Measurements from ENCODE around the gene CTNNA1.

CTNNA1 gene

GRCh38 chr5:138929571-138929955 lies 176.3 kb downstream of the CTNNA1 start:
- Histone ChIP-seq H3K27me3 (ENCODE audit: control insufficient read depth, insufficient read depth, low read length) (no peaks in the 10 kb centered on the region), H3K9ac (ENCODE audit: low read depth, low read length) (no peak overlapping the region), H3K4me3 (ENCODE audit: low read depth, low read length) (no peak overlapping the region), H3K9me3 (ENCODE audit: control insufficient read depth, insufficient read depth, low read length) (no peaks in the 10 kb centered on the region), H3K36me3 (ENCODE audit: control insufficient read depth, insufficient read depth, low read length) (peaks cover 72% of the 10 kb centered on the region), H3K4me1 (ENCODE audit: control insufficient read depth, insufficient read depth, low read length) (no peaks in the 10 kb centered on the region)

DNA sequence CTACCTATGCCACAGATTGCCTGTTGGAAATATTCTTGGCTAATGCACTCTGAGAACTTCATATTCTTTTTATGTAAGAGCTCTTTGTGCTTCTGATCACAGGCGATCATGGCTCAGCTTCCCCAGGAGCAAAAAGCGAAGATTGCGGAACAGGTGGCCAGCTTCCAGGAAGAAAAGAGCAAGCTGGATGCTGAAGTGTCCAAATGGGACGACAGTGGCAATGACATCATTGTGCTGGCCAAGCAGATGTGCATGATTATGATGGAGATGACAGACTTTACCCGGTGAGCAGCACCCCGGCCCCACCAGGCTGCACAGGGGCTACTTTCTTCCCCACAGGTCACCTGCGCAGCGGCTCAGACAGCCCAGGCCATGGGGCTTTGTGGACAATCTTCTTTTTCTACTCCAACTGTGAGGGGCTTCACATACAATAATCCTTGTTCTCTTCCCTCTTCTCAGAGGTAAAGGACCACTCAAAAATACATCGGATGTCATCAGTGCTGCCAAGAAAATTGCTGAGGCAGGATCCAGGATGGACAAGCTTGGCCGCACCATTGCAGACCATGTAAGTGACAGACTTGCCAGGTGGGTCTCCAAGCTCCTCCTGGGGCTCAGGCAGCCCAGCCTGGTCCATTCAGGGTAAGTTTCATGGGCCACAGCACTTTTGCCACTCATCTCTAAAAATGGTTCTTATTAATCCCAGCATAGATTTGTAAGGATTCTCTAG lies 177.3 kb downstream of the CTNNA1 start:
- Histone ChIP-seq H3K4me3 (ENCODE audit: low read depth, low read length) (no peak overlapping the region), H3K36me3 (ENCODE audit: control insufficient read depth, insufficient read depth, low read length) (peaks cover 71% of the 10 kb centered on the region), H3K9me3 (ENCODE audit: control insufficient read depth, insufficient read depth, low read length) (no peaks in the 10 kb centered on the region), H3K27me3 (ENCODE audit: control insufficient read depth, insufficient read depth, low read length) (no peaks in the 10 kb centered on the region), H3K4me1 (ENCODE audit: control insufficient read depth, insufficient read depth, low read length) (no peaks in the 10 kb centered on the region), H3K9ac (ENCODE audit: low read depth, low read length) (no peak overlapping the region)

- H3K9me3 ChIP-seq (ENCODE audit: control insufficient read depth, insufficient read depth, low read length), result no peaks in the 10 kb centered on the region
- no peak overlapping the region for H3K4me3 ChIP-seq (ENCODE audit: low read depth, low read length)
- no peaks in the 10 kb centered on the region for H3K4me1 ChIP-seq (ENCODE audit: control insufficient read depth, insufficient read depth, low read length)
- H3K27me3 ChIP-seq (ENCODE audit: control insufficient read depth, insufficient read depth, low read length), result no peaks in the 10 kb centered on the region
- H3K9ac ChIP-seq (ENCODE audit: low read depth, low read length), result no peak overlapping the region
- H3K36me3 ChIP-seq (ENCODE audit: control insufficient read depth, insufficient read depth, low read length), result peaks cover 57% of the 10 kb centered on the region
These were observed 179.1 kb downstream of the CTNNA1 start for GRCh38 chr5:138932171-138932810.

- Histone ChIP-seq H3K27me3 (ENCODE audit: control insufficient read depth, insufficient read depth, low read length) (no peaks in the 10 kb centered on the region), H3K9ac (ENCODE audit: low read depth, low read length) (no peak overlapping the region), H3K4me3 (ENCODE audit: low read depth, low read length) (no peak overlapping the region), H3K4me1 (ENCODE audit: control insufficient read depth, insufficient read depth, low read length) (peaks cover 4% of the 10 kb centered on the region), H3K36me3 (ENCODE audit: control insufficient read depth, insufficient read depth, low read length) (peaks cover 54% of the 10 kb centered on the region), H3K9me3 (ENCODE audit: control insufficient read depth, insufficient read depth, low read length) (no peaks in the 10 kb centered on the region)
These were observed 180.5 kb downstream of the CTNNA1 start for GRCh38 chr5:138933522-138934290.

DNA sequence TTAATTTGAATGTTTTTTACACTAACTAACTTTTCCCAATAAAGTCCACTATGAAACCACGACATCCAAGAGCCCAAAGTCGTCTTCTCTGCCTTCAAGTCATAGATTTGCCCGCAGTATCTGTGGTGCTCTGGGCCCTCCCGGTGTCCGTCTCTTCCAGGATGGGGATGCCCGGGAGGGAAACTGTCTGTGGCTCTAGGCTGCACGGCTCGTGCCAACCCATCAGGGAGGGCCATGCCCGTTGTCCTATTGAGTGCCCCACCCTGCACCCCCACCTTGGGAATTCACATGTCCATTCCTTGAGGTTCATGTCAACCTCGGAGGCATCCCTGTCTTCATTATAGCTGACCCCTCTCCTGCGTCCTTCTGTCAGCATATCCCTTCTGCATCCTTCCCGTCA lies 181.7 kb downstream of the CTNNA1 start:
- Histone ChIP-seq H3K9me3 (ENCODE audit: control insufficient read depth, insufficient read depth, low read length) (no peaks in the 10 kb centered on the region), H3K9ac (ENCODE audit: low read depth, low read length) (no peak overlapping the region), H3K4me1 (ENCODE audit: control insufficient read depth, insufficient read depth, low read length) (peaks cover 9% of the 10 kb centered on the region), H3K27me3 (ENCODE audit: control insufficient read depth, insufficient read depth, low read length) (no peaks in the 10 kb centered on the region), H3K4me3 (ENCODE audit: low read depth, low read length) (no peak overlapping the region), H3K36me3 (ENCODE audit: control insufficient read depth, insufficient read depth, low read length) (peaks cover 47% of the 10 kb centered on the region)

GRCh38 chr5:138935466-138935865 lies 182.2 kb downstream of the CTNNA1 start:
- Histone ChIP-seq H3K9ac (ENCODE audit: low read depth, low read length) (no peak overlapping the region), H3K4me3 (ENCODE audit: low read depth, low read length) (no peak overlapping the region), H3K9me3 (ENCODE audit: control insufficient read depth, insufficient read depth, low read length) (no peaks in the 10 kb centered on the region), H3K36me3 (ENCODE audit: control insufficient read depth, insufficient read depth, low read length) (peaks cover 43% of the 10 kb centered on the region), H3K27me3 (ENCODE audit: control insufficient read depth, insufficient read depth, low read length) (no peaks in the 10 kb centered on the region), H3K4me1 (ENCODE audit: control insufficient read depth, insufficient read depth, low read length) (peaks cover 9% of the 10 kb centered on the region)

GRCh38 chr5:138936225-138936967 lies 183.2 kb downstream of the CTNNA1 start:
- Histone ChIP-seq H3K9me3 (ENCODE audit: control insufficient read depth, insufficient read depth, low read length) (no peaks in the 10 kb centered on the region), H3K9ac (ENCODE audit: low read depth, low read length) (no peak overlapping the region), H3K4me3 (ENCODE audit: low read depth, low read length) (no peak overlapping the region), H3K4me1 (ENCODE audit: control insufficient read depth, insufficient read depth, low read length) (peaks cover 9% of the 10 kb centered on the region), H3K27me3 (ENCODE audit: control insufficient read depth, insufficient read depth, low read length) (no peaks in the 10 kb centered on the region), H3K36me3 (ENCODE audit: control insufficient read depth, insufficient read depth, low read length) (peaks cover 34% of the 10 kb centered on the region)

- Histone ChIP-seq H3K36me3 (ENCODE audit: control insufficient read depth, insufficient read depth, low read length) (peaks cover 30% of the 10 kb centered on the region), H3K27me3 (ENCODE audit: control insufficient read depth, insufficient read depth, low read length) (no peaks in the 10 kb centered on the region), H3K4me1 (ENCODE audit: control insufficient read depth, insufficient read depth, low read length) (peaks cover 9% of the 10 kb centered on the region), H3K4me3 (ENCODE audit: low read depth, low read length) (no peak overlapping the region), H3K9me3 (ENCODE audit: control insufficient read depth, insufficient read depth, low read length) (no peaks in the 10 kb centered on the region), H3K9ac (ENCODE audit: low read depth, low read length) (no peak overlapping the region)
These were observed 183.7 kb downstream of the CTNNA1 start for GRCh38 chr5:138936968-138937345.

DNA sequence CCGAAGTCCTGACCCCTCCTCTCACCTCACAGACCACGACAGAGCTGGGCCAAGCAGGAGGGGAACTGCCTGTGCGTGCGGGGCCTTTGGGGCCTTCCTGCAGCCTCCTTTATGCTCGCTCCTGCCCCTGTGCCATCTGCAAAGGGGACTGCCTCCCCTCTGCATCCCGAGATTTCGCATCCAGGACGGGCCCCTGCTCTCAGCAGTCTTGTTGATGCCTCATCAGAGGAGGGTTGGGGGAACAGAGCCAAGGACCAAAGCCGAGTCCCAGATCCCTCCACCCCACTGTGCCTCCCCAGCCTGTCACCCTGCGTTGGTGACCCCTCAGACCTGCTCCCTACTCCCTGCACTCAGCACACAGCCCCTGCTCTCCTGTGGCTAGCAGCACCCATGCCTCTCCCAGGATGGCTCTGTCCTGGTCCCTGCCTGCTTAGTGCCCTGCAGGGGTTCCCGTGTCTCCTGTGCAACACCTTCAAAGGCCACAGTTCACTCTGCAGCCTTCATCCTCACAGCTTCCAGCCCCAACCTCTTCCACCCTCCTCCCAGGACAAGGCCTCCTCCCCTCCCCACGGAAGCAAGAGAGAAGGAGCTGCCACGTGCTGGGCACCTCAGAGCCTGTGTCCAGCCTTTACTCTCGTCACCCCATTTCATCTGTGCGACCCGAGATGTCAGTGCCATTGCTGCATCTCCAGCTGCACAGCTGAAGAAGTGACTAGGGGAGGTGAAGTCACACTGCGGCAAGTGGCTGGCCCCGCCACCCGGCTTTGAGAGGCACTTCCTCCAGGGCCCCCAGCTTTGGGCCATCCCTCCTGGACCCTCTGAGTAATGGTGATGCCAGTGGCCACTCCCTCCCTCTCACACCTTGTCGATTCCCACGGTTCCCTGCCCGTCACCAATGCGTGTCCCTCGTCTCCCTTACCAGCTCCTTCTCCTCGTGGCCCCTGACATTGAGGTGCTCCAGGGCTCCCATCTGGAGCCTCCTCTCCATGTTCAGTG lies 184.5 kb downstream of the CTNNA1 start:
- no peaks in the 10 kb centered on the region for H3K27me3 ChIP-seq (ENCODE audit: control insufficient read depth, insufficient read depth, low read length)
- no peaks in the 10 kb centered on the region for H3K9me3 ChIP-seq (ENCODE audit: control insufficient read depth, insufficient read depth, low read length)
- no peak overlapping the region for H3K9ac ChIP-seq (ENCODE audit: low read depth, low read length)
- H3K36me3 ChIP-seq (ENCODE audit: control insufficient read depth, insufficient read depth, low read length), result peaks cover 24% of the 10 kb centered on the region
- H3K4me3 ChIP-seq (ENCODE audit: low read depth, low read length), result no peak overlapping the region
- peaks cover 10% of the 10 kb centered on the region for H3K4me1 ChIP-seq (ENCODE audit: control insufficient read depth, insufficient read depth, low read length)

- H3K4me1 ChIP-seq (ENCODE audit: control insufficient read depth, insufficient read depth, low read length), result peaks cover 11% of the 10 kb centered on the region
- no peak overlapping the region for H3K4me3 ChIP-seq (ENCODE audit: low read depth, low read length)
- no peak overlapping the region for H3K9ac ChIP-seq (ENCODE audit: low read depth, low read length)
- no peaks in the 10 kb centered on the region for H3K27me3 ChIP-seq (ENCODE audit: control insufficient read depth, insufficient read depth, low read length)
- H3K9me3 ChIP-seq (ENCODE audit: control insufficient read depth, insufficient read depth, low read length), result no peaks in the 10 kb centered on the region
- H3K36me3 ChIP-seq (ENCODE audit: control insufficient read depth, insufficient read depth, low read length), result peaks cover 16% of the 10 kb centered on the region
These were observed 185.3 kb downstream of the CTNNA1 start for GRCh38 chr5:138938526-138938925.
